GM21717 (cell line): Measurements from ENCODE around the gene MXRA7.

Source experiments
- ATAC-seq: cut with Tn5 transposase; IDR thresholded peaks from one replicate; pipeline ENCODE4 v1.9.1; 2021; ENCODE audit warnings: mild to moderate bottlenecking, moderate library complexity; ENCODE audit not compliant: unreplicated experiment

MXRA7 gene

DNA sequence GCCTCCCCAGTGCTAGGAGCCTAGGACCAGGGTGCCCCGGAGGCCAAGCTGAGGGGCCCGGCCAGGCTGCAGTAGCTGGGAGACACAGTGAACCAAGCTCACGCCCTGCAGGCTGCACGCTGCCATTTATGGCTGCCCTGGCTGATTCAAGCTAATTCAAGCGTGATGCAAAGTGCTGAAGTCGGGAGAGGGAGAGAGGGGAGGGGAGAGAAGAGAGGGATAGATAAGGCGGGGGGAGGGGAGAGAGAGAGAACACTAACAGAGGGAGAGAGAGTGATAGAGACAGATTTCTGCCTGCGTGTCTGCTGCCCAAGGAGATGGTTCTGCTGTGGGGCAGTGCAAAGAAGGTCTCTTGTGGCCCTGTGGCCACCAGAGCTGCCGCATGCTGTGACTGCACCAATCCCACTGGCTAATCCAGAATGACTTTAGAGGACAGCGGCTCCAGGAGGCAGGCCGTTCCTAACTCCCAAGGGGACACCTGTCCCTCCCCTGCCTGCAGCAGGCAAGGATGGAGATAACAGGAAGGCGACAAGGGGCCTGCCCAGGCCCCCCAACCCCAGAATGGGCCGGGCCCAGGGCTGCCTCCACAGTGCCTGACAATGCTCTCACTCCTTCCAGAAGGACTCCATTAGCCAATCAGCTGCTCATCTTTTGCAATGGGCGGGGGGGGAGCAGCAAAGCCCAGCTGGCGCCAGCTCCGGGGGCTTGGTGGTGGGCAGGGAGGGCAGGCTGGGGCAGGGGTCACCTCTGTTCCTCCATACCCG lies 12.9 kb downstream of the MXRA7 start:
- ATAC-seq = no peak

GRCh38 chr17:76696763-76697701 lies 13.7 kb downstream of the MXRA7 start:
- no peak for ATAC-seq

GRCh38 chr17:76695059-76695831 lies 15.5 kb downstream of the MXRA7 start:
- ATAC-seq = no peak

DNA sequence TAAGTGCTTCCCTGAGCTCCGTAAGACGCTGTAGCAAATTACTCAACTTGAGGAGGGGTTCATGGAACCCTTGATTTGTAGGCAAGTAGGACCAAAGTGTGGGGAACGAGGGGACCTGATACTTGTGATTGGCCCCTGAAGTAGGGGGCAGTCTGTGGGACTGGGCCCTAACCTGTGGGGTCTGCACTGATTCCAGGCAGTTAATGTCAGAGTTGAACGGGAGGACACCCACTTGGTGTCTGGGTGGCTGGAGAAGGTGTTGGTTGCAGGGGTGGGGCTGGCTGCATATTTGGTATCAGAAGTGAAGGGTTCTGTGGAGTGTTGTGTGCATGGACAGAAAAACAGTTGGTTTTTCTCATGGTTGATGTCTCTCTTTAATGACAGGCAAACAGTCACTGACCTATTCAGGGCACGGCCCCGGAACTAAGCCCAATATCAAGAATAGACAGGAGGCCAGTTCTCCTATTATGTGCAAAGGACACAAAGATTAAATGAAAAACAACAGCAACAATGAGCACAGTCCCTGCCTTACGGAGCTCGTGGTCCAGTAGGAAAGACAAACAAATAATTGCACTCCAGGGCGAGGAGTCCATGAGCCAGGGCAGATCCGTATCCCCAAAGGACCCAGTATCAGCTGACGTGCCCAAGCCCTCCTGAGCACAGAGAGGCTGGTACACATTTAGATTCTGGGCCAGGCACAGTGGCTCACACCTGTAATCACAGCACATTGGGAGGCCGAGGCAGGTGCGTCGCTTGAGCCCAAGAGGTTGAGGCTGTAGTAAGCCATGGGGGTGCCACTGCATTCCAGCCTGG lies 19.2 kb downstream of the MXRA7 start:
- no peak for ATAC-seq

DNA sequence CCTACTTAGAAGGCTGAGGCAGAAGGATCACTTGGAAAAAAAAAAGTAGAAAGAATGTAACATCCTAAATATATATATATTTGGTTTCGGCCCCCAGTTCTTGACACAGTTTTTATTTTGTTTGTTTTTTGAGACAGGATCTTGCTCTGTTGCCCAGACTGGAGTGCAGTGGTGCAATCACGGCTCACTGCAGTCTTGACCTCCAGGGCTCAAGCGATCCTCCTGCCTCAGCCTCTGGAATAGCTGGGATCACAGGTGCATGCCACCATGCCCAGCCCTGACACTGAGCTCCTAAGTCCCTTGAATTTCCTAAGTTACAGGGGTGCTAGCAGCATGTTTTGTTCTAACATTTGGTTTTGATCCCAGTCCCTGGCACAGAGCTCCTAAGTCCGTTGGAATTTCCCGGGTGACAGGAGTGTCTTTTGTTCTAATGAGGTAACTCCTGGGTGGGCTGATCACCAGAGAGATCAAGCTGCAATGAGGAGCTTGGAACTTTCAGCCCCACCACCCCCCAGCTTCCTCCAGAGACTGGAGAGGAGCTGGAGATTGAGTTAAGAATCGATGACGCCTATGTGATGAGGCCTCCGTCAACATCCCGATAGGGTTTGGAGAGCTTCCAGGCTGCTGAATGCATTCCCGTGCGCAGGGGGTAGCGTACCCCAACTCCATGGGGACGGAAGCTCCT lies 20.0 kb downstream of the MXRA7 start:
- no peak for ATAC-seq

DNA sequence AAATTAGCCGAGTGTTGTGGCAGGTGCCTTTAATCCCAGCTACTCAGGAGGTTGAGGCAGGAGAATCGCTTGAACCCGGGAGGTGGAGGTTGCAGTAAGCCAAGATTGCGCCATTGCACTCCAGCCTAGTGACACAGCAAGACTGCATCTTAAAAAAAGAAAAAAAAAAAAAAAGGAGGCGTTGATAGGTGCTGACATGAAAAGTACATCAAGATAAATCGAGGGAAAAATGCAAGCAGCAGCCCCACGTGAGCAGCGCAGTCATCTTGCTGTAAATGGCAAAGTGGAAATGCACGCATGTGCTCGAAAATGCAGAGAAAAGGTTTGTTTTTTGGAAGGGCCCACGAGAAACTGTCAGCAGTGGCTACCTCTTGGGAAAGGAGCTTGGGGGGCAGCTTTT lies 20.9 kb downstream of the MXRA7 start:
- ATAC-seq = no peak

DNA sequence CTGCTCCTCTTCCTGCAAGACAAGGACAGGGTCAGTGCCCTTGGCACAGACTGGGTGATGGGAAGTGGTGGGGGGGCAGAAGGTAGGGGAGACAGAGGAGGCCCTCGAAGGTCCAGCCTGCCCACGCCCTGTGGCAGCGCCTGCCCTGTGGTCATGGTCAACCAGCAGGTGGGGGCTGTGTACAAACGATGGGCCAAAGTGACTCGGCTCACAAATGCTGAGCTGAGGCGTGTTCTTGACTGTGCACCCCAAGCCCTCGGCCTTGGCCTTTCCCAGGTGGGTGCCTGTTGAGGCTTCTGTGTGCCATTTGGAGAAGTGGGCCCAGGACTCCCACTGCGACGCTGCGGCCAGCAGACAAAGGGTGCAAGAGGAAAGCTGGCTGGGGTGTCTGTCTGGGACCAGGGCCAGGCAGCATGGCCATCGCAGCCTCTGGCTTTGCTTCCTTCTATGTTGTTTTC lies 22.6 kb downstream of the MXRA7 start:
- no peak for ATAC-seq

GRCh38 chr17:76687298-76688164 lies 23.2 kb downstream of the MXRA7 start:
- ATAC-seq = no peak

- ATAC-seq = no peak
Observed at GRCh38 chr17:76686538-76687297, 24.0 kb downstream of the MXRA7 start.

DNA sequence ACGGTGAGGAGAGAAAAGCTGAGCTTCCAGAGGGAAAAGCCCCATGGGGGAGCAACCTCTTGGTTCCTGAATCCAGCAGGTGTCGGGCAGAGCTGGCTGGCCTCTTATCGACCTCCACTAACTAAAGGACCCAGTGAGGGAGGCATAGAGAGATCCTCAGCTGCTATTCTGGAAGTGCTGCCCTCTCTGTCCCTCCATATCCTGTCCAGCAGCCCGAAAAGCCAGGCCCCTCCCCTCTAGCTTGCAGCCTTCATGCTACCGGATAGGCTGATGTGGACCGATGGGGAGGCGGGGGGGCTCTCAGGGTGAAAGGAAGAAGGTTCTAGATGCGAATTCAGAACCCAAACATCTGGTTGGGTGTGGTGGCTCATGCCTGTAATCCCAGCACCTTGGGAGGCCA lies 24.9 kb downstream of the MXRA7 start:
- no peak for ATAC-seq

DNA sequence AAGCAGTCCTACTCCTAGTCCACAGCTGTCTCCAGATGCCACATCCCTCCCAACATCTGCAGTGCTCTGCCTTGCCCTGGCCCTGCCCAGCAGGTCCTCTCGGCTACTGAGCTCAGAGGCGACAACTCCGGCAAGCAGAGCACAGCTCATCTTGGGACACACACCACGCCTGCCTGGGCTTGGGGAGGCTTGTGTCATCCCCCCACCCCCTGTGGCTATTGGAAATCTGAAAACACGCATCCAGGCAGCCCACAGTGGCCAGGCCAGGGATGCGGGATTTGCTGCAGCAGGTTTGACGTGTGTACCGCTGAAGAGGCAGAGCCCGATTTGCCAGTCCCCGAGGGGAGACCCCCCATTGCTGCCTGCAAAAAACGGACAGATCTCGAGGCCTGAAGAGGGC lies 25.4 kb downstream of the MXRA7 start:
- ATAC-seq = no peak

DNA sequence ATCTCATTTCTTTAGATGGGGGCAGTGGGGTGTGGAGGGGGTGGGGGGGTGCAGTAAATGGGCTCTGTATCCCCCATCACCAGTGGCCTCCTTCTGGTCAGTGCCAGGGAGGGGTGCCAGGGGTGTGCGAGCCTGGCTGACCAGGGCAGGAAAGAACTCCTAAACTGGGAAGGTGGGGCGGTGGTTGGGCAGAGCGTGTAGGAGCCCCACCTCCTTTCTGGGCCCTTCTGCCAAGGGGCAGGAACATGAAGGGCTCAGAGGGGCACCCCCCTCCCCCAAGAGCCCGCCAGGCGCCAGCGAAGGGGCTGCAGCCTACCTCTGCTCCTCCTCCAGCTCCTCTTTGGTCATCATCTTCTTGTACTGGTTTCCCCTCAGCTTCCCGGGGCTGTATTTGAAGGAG lies 26.0 kb downstream of the MXRA7 start:
- ATAC-seq = no peak

DNA sequence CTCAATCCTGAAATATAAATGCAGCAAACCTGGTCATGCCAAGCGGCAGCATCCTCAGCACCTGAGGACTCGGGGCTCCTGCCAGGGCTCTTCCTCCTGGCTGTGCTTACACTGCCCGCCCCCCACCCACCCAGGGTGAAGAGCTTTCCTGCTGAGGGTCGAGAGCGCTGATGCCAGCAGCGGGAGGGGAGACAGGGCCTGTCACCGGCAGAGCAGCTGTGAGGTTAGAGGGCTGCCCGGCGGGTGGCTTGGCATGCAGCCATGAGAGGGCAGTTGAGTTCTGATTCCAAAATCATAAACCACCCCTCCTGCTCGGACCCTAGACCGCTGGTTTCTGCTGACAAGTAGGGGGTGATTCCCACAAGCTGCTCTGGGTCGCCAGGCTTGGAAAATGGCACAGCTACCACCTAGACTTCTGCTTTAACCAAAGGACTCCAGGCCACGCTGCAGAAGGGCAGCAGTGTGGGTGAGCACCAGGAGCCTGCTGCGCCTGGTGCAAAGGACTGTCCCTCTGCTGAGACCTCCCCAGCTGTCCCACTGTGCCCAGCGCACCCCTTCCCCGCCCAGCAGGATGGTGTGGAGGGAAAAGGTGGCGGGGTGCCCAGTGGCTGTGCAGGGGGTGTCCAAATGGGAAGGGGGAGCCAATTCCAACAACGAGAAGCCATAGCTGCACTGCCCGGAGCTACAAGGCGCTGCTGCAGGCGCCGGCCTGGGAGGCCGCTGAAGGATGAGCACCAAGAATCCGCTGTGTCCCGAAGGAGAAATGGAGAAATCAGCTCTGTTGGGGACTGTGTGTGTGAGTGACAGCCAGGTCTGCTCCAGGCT lies 26.6 kb downstream of the MXRA7 start:
- no peak for ATAC-seq

DNA sequence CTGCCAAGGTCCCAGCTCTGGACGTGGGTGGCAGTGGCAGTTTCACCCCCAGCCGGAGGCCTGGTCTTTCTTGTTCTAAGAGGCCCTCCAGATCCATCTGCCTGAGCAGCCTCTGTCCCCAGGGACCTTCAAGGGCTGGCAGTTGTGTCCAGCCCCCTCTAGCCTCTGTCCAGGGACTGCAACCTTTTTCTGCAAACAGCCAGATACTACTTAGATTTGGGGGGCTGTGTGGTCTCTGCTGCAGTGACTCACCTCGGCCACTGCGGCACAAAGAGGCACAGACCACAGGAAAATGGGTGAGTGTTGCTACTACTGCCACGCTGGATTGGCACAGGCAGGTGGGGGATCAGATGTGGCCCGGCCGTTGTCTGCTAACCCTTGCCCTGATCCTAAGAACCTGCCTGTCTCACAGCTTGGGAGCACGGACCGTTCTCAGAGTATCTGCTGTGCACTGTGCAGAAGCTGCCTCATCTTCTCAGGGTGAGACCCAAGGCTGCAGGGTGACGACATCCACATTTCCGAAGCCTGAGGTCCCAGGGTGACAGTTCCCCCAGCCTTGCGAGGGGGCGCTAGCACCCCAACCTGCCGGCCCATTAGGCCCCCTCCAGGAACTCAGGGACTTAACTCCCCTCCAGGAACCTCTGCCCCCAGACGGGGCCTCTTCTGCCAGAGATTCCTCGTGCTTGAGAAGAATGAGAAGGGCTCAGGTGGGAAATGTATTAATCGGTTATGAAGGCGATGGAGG lies 27.6 kb downstream of the MXRA7 start:
- ATAC-seq = no peak

- no peak for ATAC-seq
Observed at GRCh38 chr17:76682296-76682695, 28.5 kb downstream of the MXRA7 start.
